GM12873 (cell line): Measurements from ENCODE around the gene PRCD.

Experiments used
- CTCF ChIP-seq: IDR thresholded peaks from 2 replicates; pipeline ENCODE4 v1.5.1; 2012; ENCODE audit warnings: low read depth, mild to moderate bottlenecking, moderate library complexity, low read length, control low read depth; ENCODE audit not compliant: insufficient read depth; ENCODE audit errors: missing control alignments

The PRCD gene

GRCh38 chr17:76530095-76530723, 9.6 kb upstream of the PRCD start:
- TF ChIP-seq CTCF: no peak

DNA sequence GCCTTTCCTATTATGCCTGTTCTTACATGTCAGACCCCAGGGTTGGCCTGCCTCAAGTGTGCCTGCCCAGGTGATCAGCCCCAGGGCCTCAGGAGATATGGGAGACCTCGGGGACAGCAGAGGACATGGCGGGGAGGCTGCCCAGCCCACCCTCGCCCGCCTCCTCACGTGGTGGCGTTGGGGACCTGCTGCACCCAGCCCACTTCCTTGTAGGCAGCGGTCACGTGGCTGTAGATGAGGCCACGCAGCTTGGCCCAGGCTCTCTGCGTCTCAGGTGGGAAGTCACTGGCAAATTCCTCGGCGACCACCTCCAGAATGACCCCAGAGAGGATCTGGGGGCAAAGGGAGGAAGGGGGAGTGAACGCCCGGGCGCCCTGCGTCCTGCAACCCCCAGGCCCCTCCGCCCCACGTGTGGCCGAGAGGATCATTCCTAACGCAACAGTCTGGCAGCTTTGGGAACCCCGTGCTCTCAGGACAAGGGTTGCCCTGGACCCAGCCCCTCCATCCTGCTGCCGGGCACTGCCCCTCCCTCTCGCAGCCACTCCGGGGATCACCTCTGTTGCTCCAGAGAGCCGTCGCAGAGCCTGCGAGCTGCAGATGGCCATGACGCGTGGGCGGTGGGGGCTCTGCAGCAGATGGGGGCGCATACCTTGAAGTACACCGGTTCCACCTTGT, 8.9 kb upstream of the PRCD start:
- no peak for TF ChIP-seq CTCF

- no peak for TF ChIP-seq CTCF
Measured at GRCh38 chr17:76531486-76532038, 8.3 kb upstream of the PRCD start.

GRCh38 chr17:76532072-76532651, 7.7 kb upstream of the PRCD start:
- TF ChIP-seq CTCF: no peak

GRCh38 chr17:76534831-76535732, 4.8 kb upstream of the PRCD start:
- TF ChIP-seq CTCF: no peak

DNA sequence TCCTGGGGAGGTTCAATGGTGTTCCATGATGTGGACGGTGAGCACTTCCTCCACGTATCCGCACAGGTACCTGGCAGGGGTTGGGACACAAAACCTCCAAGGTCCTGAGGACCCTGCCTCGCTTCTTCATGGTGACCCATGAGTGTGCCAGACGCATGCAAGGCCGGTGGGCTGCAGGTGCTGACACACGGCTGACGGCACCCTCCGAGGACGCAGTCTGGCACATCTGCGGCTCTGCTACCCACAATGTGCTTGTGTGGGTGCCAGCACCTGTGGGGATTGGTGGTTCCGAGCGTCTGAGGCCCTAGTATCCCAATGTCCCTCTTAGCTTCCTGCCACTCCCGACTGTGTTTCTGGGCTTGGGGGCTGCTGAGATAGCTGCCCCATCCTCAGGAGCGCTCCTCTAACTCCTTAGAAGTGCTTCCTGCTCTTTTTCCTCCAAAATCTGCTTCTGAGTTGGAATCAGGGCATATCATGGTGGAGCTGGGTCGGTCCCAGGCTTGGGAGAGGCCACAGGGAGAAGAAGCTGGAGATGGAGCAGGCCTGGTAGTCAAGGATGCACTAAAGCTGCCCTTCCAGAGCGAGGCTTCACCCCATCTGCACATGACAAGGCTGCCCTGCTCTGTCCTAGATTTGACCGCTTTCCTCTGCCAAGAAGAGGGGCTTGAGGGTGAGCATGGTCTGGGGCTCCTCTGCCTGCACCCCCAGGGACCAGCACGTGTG, 3.9 kb upstream of the PRCD start:
- TF ChIP-seq CTCF: no peak
